ENCODE measurements around the gene RHBDD1. TPM values are rescaled to one million over a fixed set of nuclear protein-coding genes. Genes with fewer than 3 reads are reported as not detected.

Gene RHBDD1
- total RNA-seq, 6 donors from 2014 or later: 2.6 to 40.2 (median 14.5) TPM

GRCh38 chr2:226884166-226884565, 48.3 kb downstream of the RHBDD1 start:
- no peak for ATAC-seq (ENCODE audit: low FRiP score in 2 of 2)
- no peak for TF ChIP-seq POLR2A (IDR thresholded peaks at IDR 0.05)
- TF ChIP-seq CTCF (IDR thresholded peaks at IDR 0.05): no peak
- TF ChIP-seq EP300 (IDR thresholded peaks at IDR 0.05): no peak
- TF ChIP-seq POLR2AphosphoS5 (IDR thresholded peaks at IDR 0.05): no peak
- no peak overlapping the region for H3K27ac ChIP-seq

GRCh38 chr2:226885769-226886435, 50.0 kb downstream of the RHBDD1 start:
- Histone ChIP-seq H3K27me3 (no peaks in the 10 kb centered on the region), H3K4me3 (no peak overlapping the region), H3K36me3 (no peaks in the 10 kb centered on the region), H3K4me1 (no peaks in the 10 kb centered on the region), H3K27ac (no peak overlapping the region), H3K9me3 (no peaks in the 10 kb centered on the region)
- TF ChIP-seq EP300 (IDR thresholded peaks at IDR 0.05): no peak
- no peak for TF ChIP-seq POLR2A (IDR thresholded peaks at IDR 0.05)
- TF ChIP-seq POLR2AphosphoS5 (IDR thresholded peaks at IDR 0.05): no peak
- TF ChIP-seq CTCF (IDR thresholded peaks at IDR 0.05): no peak
- ATAC-seq (ENCODE audit: low FRiP score in 2 of 2): no peak
- WGBS, 2 donors: 89 to 90% methylated on average over 8 of the region's 8 CpGs
- no peak for DNase-seq

More at GRCh38 chr2:226884166-226884565, 48.3 kb downstream of the RHBDD1 start:
- DNase-seq: no peak
- Histone ChIP-seq H3K4me1 (no peaks in the 10 kb centered on the region), H3K36me3 (no peaks in the 10 kb centered on the region), H3K4me3 (no peak overlapping the region), H3K9me3 (no peaks in the 10 kb centered on the region), H3K27me3 (no peaks in the 10 kb centered on the region)

- no peaks in the 10 kb centered on the region for H3K9me3 ChIP-seq
- H3K27me3 ChIP-seq: no peaks in the 10 kb centered on the region
- H3K27ac ChIP-seq: no peak overlapping the region
- TF ChIP-seq EP300 (IDR thresholded peaks at IDR 0.05): no peak
- TF ChIP-seq CTCF (IDR thresholded peaks at IDR 0.05): no peak
- TF ChIP-seq POLR2A (IDR thresholded peaks at IDR 0.05): no peak
- TF ChIP-seq POLR2AphosphoS5 (IDR thresholded peaks at IDR 0.05): no peak
- H3K4me1 ChIP-seq: no peaks in the 10 kb centered on the region
- H3K36me3 ChIP-seq: no peaks in the 10 kb centered on the region
- ATAC-seq (ENCODE audit: low FRiP score in 2 of 2) (no peak), DNase-seq (no peak)
- WGBS, 2 donors: 81 to 86% methylated on average over 6 of the region's 6 CpGs
- H3K4me3 ChIP-seq: no peak overlapping the region
Measured at GRCh38 chr2:226887940-226888339, 52.1 kb downstream of the RHBDD1 start.

- H3K27me3 ChIP-seq: no peaks in the 10 kb centered on the region
- WGBS, 2 donors: 94 to 98% methylated on average over 2 of the region's 2 CpGs
- no peaks in the 10 kb centered on the region for H3K36me3 ChIP-seq
- TF ChIP-seq EP300 (IDR thresholded peaks at IDR 0.05): no peak
- no peak for TF ChIP-seq CTCF (IDR thresholded peaks at IDR 0.05)
- no peak for TF ChIP-seq POLR2A (IDR thresholded peaks at IDR 0.05)
- no peak for TF ChIP-seq POLR2AphosphoS5 (IDR thresholded peaks at IDR 0.05)
- DNase-seq: no peak
- ATAC-seq (ENCODE audit: low FRiP score in 2 of 2): no peak
- H3K9me3 ChIP-seq: no peaks in the 10 kb centered on the region
- H3K4me3 ChIP-seq: no peak overlapping the region
- H3K4me1 ChIP-seq: no peaks in the 10 kb centered on the region
- no peak overlapping the region for H3K27ac ChIP-seq
Measured at GRCh38 chr2:226888378-226888965, 52.6 kb downstream of the RHBDD1 start.

GRCh38 chr2:226888971-226889370, 53.1 kb downstream of the RHBDD1 start:
- Histone ChIP-seq H3K4me3 (no peak overlapping the region), H3K27me3 (no peaks in the 10 kb centered on the region), H3K4me1 (no peaks in the 10 kb centered on the region), H3K9me3 (no peaks in the 10 kb centered on the region), H3K27ac (no peak overlapping the region), H3K36me3 (no peaks in the 10 kb centered on the region)
- TF ChIP-seq POLR2A (IDR thresholded peaks at IDR 0.05) (no peak), POLR2AphosphoS5 (IDR thresholded peaks at IDR 0.05) (no peak), EP300 (IDR thresholded peaks at IDR 0.05) (no peak), CTCF (IDR thresholded peaks at IDR 0.05) (no peak)
- no peak for ATAC-seq (ENCODE audit: low FRiP score in 2 of 2)
- 86 to 87% methylated on average over 4 of the region's 4 CpGs for WGBS, 2 donors
- no peak for DNase-seq
